ELF-1 (cell line): Measurements from ENCODE around the gene GPALPP1.
"Not testable (repeated sequence)": the region's sequence is repeated elsewhere in the genome, so short reads cannot be mapped to it uniquely, and the experiment has no call there.

Experiments
- DNase-seq: peaks from one replicate; pipeline ENCODE4 v3.0.0-alpha.2; 2016; ENCODE audit warnings: low read depth, low spot score

Gene GPALPP1

DNA sequence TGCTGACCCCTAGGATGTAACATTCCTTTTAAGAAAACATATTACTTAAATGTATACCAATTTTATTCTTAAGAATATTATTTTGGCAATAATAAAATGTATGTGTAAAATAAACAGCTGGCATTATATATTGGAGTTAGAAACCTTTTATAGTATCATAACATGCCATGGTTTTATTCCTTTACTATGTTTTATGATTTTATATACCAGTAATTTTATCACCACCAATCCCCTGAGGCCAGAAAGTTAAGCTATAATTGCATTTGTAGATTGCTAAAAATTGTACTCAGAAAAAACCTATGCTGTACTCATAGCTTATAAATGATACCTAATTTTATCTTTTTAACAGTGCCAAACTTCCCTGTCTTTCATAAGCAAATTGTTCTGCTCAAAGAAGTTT lies 17.9 kb downstream of the GPALPP1 start:
- no peak for DNase-seq

DNA sequence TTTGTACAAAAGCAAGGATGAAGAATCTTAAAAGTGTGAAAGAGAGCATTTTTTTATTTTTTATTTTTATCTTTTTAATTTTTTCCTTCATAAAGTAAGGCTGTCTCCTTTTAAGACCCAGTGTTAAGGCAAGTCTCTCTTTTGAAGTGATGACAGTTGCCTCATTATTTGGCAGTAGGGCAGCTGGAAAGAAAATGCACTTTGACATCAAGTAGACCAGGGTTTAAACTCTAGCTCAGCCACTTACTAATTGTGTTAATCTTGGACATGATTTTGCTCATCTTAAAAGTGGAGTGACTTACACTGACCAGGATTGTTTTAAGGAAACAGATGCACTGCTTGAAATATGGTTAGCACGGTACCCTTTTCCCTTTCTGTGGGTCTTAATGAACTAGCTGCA lies 18.5 kb downstream of the GPALPP1 start:
- no peak for DNase-seq

DNA sequence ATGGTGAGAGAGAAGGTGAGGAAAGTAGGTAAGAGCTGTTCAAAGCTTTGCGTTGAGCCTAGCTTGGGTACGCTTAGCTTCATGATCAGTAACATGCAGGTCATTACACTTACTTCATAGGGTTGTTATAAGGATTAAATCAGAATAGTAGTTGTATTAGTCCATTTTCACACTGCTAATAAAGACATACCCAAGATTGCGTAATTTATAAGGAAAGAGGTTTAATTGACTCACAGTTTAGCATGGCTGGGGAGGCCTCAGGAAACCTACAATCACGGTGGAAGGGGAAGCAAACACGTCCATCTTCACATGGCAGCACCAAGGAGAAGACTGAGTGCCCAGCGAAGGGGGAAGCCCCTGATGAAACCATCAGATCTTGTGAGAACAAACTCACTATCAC lies 21.9 kb downstream of the GPALPP1 start:
- no peak for DNase-seq

GRCh38 chr13:45015300-45015699 lies 26.0 kb downstream of the GPALPP1 start:
- no peak for DNase-seq

- no peak for DNase-seq
These were observed 27.6 kb downstream of the GPALPP1 start for GRCh38 chr13:45016792-45017425.

DNA sequence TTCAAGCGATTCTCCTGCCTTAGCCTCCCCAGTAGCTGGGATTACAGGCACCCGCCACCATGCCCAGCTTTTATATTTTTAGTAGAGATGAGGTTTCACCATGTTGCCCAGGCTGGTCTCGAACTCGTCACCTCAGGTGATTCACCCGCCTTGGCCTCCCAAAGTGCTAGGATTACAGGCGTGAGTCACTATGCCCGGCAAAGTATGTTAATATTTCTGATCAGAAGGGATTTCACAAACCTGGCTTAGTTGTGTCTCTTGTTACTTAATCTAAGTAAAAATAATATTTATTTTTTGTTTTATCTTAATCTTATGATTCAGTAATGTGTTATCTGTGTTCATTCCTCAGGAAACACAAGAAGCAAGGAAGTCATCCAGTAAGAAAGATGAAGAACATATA lies 30.6 kb downstream of the GPALPP1 start:
- DNase-seq: not testable (repeated sequence)

DNA sequence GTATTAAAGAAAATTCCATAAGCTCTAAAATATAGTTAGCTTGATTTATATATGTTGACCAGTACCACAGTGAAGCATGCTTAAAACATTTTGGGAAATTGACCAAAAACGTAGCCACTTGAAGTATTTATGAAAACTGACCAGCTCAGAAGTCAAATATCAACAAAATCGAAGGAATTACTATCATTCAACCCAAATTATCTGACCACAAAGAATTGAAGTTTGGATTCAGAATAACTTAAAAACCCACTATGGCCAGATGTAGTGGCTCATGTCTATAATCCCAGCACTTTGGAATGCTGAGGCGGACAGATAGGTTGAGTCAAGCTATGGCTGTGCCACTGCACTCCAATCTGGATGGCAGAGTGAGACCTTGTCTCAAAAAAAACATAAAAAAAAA lies 31.9 kb downstream of the GPALPP1 start:
- no peak for DNase-seq

- no peak for DNase-seq
These were observed 35.5 kb downstream of the GPALPP1 start for GRCh38 chr13:45024847-45025246.

DNA sequence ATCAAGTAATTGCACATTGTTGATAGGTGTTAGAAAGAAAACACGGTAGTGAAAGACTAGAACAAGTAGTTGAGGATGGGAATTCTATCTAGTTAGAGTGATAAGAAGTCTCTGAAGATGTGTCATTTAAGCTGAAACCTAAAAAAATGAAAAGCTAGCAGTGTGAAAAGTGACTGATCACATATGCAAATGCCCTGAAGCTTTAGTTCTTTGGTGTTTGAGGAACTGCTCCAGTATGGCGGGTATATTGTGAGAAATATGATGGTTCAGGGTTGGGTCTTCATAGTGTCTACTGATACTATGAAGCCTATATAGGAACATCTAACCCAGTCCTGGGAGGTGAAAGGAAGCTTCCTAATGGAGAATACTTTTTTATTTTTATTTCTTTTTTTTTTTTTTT lies 45.0 kb downstream of the GPALPP1 start:
- no peak for DNase-seq

DNA sequence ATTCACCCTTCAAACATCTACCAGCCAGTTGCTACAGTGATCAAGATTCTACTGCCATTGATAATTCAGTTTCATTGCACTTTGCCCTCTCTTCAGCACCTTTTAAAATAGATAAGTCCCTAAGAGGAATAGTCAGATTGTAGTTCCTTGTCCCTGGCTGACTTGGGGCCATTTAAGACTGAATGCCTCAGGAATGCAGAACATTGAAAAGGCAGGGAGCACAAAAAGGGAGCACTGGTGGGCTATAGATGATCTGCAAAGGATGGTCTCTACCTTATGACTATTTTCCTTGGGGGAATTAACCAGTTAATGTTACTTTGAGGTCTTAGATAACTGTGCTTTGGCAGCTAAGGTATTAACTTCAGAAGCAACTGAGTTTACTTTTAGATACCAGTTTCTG lies 46.9 kb downstream of the GPALPP1 start:
- no peak for DNase-seq

DNA sequence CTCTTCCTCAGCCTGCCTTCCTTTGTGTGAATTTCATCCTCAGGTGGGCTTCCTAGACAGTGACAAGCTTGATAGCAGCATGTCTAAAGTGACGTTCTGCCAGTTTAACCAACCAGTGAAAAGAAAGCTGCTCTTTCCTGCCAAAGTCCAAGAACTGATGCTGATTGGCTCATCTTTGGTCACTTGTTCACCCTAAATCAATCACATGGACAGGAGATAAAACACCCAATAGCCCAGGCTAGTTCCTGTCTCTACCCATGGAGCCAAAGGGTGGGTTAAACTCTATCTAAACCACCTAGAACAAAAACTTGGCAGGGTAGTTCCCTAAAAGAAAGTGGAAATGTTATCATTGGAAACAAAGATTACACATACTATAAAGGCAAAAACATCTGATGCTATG lies 50.8 kb downstream of the GPALPP1 start:
- no peak for DNase-seq

- no peak for DNase-seq
These were observed 51.3 kb downstream of the GPALPP1 start for GRCh38 chr13:45040622-45041021.

DNA sequence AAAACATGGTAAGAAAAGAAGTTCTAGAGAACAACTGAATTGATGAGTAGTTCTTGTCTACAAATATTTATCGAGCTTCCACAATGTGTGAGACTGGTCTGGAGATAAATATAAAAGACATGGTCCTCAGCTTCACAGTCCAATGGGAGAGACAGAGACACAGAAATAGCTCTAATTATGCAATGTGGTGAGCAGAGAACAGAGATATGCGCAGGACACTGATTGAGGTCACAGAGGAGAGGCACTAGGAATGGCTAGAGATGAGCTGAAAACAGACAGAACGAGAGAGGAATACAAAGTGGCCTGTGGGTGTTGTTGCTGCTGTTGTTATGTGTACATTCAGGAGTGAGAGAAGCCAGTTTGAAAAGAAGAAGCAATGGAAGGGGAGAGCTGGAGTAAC lies 53.2 kb downstream of the GPALPP1 start:
- DNase-seq: peak; percentile 19

- no peak for DNase-seq
These were observed 57.1 kb downstream of the GPALPP1 start for GRCh38 chr13:45046445-45046844.

- peak; percentile 81 for DNase-seq
These were observed 58.3 kb downstream of the GPALPP1 start for GRCh38 chr13:45047394-45048310.

GRCh38 chr13:45048890-45049407 lies 59.6 kb downstream of the GPALPP1 start:
- DNase-seq: no peak

- no peak for DNase-seq
These were observed 60.1 kb downstream of the GPALPP1 start for GRCh38 chr13:45049478-45049877.

DNA sequence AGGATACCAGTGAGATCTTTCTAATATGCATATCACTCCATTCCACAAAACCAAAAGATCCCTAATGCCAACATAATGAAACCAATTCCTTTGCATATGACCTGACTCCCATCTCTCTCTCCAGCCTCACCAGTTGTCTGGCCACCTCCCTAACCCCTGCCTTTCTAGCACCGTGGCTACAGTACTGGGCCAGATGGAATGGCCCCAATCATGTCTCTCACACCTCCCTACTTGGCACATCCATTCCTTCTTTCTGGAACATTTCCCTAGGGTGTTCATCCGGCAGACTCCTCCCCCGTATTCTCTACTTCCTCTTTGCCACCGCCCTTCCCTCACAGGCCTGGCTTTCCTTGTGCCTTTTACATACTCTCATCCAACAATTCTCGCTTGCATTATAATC lies 62.0 kb downstream of the GPALPP1 start:
- no peak for DNase-seq

- no peak for DNase-seq
These were observed 66.0 kb downstream of the GPALPP1 start for GRCh38 chr13:45055198-45055901.

GRCh38 chr13:45055902-45056648 lies 66.7 kb downstream of the GPALPP1 start:
- peak; percentile 44 for DNase-seq

- DNase-seq: no peak
These were observed 70.7 kb downstream of the GPALPP1 start for GRCh38 chr13:45060062-45060461.
